ENCODE data around the gene ANXA11.

ANXA11 gene

DNA sequence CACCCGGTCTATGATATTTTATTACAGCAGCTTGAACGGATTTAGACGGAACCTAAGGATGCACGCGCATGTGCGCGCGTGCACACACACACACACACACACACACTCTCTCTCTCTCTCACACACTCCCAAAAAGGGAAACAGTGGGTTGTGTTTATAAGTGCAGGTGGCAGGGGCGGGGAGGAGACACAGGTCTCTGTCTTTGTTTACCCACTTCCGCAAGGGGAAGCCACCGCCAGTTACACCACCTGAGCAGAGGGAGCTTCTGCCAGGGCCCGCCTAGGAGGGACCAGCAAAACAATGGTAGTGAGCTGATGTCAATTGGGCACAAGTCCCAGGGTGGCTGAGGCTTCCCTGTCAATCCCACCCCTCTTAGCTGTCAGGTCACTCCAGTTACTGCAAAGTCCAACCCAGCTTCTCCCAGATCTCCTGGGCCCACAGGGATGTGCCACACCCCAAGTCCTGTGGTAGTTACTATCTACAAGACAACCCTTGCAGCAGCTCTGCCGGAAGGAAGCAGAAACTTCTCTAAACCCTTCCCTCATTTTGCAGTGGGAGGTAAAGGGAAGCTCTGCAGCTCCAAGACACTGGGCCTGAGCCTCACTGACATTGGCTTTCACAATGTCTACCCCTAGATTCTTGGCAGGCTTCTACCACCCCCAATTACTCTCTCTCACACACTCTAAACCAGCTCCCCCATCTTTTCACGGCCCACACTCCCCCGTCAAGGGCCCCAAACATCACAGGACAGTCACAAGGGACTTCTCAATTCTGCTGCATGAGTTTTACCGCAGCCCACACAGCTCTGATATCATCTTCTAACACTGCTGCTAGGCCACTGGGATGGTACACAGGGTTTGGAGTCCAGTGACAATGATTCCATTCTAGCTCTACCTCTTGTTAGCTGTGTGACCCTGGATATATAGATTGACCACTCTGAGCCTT lies 17.6 kb downstream of the ANXA11 start:
- peak; percentile 29 for DNase-seq

DNA sequence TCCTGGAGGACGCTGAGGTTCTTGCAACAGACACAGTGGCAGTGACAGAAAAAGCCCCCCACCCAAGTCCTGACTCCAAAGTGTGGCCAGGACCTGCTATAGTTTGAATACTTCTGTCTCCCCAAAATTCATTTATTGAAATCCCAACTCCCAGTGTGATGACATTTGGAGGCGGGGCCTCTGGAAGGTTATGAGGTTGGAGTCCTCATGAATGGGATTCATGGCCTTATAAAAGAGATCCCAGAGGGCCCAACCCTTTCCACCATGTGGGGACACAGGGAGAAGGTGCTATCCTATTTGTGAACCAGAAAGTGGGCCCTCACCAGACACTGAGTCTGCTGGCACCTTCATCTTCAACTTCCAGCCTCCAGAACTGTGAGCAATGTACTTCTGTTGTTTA lies 18.3 kb downstream of the ANXA11 start:
- DNase-seq: no peak

DNA sequence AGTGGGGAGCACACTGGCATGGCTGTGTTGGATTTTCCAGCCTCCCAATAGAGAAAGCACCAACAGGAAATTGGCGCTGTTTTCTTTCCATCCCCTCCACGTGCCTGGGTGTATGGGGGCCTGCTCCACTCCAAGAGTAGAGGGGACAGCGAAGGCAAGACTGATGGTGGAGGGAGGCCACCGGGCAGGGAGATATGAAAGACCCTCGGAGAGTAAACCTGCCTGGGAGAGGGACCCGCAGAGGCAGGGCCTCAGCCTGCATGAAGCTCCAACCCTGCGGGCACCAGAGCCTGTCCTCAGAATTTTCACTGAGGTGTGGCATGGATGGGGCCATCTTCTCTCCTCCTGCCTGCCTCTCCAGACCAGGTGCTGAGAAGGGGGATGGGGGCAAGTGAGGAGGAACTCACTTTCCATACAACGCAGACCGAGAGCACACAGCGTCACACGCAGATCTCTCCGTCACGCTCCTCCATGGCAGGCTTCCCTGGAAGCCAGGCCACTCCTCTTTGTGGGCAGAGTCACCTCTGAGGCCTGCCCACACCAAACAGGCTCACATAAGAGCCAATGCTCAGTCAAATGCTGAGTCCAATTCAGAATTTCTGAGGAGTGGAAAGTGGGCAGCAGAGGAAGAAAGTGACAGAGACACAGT lies 18.8 kb downstream of the ANXA11 start:
- no peak for DNase-seq

DNA sequence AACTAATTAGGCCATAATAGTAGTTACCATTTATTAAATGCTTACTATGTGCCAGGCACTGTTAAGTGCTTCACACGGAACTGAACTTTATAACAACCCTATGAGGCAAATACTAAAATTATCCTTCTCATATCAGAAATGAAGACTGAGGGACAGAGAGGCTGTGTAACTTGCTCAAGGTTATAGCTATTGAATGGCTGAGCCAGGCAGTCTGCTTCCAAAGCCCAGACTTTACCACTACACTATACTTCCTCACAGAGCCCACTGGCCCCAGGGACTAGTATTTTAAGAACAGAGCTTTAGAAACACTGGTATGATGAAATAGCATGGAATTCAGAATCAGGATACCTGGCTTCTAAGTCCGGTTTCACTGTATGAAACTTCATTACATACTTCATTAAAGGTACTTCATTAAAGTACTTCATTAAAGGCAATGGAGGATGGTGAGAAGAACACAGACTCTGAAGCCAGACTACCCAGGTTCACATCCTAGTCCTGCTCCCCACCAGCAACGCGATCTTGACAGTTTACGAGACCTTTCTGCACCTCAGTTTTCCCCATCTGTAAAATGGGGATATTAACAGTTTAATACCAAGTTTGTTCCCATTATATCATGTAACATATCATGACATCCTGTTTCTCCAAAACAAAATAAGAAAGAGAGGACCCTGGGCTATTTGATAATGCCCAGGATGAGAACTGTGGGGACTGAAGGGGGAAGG lies 19.6 kb downstream of the ANXA11 start:
- no peak for DNase-seq

DNA sequence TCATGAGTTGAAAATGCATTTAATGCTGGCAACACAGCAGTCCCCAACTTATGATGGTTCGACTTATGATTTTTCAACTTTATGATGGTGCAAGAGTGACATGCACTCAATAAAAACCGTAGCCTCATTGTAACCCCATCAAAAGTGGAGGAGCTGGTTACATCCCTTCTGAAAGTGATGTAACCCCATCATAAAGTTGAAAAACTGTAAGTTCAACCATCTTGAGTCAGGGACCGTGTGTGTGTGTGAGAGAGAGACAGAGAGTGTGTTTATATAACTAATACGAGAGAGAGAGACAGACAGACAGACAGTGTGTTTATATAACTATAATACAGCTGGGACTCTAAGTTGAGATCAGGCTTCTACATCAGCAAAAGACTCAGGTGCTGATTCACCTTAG lies 21.0 kb downstream of the ANXA11 start:
- DNase-seq: no peak

DNA sequence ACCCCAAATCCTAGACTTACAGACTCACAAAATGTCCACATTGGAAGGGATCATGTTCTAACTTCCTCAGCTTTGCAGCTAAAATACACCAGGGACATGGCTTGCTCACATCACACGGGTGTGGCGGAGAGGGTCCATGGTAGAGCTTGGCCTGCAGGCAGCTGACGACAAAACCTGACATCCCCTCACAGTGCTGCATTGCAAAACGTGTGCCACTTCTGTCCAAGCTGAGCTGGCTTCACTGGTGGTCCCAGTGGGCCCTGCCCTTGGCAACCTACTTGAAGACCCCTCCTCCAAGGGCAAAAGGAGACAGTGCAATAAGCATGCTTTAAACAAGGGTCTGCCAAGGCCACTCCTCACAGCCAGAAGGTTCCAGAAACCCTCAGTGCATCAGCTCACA lies 21.9 kb downstream of the ANXA11 start:
- DNase-seq: no peak

DNA sequence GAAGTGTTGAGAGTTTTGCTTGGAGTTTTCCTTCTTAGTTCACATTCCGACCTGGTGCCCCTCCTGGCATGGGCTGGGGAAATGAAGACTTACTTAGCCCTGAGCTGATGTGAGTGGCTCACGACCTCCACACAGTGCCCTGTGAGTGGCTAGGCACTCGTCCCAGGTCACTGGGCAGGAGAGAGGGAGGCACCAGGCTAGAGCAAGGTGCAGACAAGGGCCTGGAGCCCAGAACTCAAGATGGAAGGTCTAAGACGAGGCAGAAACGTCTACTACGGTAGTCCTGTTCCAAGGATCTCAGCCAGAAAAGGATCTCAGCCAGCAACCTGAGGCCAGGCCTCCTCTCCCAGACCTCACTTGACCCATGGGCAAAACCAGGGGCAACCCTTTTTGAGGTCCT lies 22.4 kb downstream of the ANXA11 start:
- DNase-seq: no peak

DNA sequence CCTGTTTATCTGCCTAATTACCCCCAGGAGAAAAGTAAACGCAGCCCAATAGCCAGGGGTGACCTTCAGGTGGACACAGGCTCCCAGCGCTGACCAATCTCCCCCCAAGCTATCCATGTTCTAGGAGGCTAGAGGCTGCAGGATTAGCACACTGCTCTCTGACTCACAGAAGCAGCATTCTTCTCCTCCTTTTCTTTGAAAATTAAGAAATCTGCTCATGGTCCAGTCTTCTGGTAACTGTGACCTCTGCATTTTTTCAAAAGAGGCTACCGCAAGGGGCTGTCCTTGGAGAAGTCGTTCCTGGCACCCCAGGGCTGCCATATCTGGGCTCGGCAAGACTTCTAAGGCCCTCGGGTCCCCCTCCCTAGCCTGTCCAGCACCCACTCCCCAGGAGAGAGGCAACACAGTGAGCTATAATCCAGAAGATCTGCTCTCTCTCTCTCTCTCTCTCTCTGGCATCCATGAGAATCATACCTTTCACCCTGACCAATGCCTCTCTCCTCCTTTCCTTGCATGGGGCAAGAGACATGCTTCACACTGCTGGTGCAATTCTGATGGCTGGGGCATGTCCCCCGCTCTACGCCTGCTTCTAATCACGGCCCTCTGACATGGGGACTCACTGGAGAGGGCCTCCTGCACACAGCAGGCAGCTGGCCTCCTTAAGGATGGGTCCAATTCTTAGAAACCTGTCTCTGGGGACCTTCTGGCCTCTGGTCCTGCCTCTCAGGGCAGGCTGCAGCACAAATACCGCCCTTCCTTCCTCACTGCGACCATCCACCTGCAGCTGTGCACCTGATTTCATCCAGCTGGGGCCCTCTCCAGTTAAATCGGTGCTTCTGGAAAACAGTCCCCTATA lies 27.3 kb downstream of the ANXA11 start:
- DNase-seq: no peak

DNA sequence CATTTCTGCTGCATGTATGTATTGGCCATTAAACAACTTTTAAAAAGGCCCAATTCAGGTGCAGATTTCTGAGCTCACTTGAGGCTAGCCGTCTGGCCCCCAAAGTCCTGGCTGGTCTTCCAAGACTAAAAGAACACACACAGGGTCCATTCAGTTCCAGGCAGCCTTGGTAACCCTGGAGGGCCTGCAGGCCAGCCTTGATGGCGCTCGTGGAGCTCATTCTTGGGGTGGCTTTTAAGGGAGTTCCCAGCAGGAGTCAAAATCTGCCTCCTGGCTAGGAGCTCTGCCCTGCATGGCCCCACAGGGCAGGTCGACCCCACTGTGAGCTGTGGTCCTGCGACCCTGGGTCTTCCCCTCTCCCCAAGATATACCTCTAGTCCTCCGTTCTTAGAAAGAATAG lies 28.8 kb downstream of the ANXA11 start:
- no peak for DNase-seq

DNA sequence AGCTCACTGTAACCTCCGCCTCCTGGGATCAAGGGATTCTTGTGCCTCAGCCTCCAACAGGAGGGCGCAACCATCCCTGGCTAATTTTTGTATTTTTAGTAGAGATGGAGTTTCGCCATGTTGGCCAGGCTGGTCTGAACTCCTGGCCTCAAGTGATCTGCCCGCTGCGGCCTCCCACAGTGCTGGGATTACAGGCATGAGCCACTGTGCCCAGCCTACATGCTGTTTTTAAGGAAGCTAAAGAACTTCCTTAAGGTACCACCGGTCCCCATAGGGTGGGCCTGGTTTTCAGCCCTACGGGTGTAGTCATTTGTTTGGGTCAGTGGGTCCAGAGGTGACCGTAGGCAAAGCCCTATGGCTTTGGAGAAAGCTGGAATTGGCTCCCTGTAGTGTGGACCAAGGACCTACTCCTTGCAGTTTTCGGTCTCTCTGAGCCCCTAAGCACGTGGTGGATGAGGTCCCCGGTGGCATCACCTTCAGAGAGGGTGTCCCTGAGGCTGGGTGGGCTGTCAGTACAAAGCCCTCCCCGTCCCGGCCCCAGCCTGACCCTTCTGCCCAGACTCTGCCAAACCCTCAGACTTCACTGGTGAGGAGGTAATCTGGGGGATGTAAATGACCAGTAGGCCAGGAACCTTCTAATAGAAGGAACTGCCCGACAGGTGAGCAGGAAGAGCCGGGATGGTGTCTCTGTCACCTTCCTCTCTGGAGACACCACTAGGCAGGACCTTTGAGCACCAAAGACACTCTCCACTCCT lies 30.5 kb downstream of the ANXA11 start:
- DNase-seq: no peak

DNA sequence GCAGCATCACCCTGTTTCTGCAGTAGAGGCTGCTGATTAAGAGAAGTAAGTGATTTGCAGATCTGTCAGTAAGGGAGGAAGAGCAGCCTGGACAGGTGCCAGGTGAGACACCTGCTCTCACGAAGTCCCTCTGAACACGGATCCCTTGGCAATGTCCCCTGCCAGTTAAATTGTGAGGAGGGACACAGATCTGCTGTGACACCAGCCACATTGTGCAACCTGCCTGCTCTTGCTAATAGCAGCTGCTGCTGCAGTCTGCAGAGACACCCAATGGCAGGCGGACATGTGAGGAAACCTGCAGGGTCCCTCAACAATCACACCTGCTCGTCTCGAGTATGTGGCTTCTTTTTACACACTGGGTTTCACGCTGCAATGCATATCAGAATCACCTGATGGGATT lies 31.9 kb downstream of the ANXA11 start:
- no peak for DNase-seq

DNA sequence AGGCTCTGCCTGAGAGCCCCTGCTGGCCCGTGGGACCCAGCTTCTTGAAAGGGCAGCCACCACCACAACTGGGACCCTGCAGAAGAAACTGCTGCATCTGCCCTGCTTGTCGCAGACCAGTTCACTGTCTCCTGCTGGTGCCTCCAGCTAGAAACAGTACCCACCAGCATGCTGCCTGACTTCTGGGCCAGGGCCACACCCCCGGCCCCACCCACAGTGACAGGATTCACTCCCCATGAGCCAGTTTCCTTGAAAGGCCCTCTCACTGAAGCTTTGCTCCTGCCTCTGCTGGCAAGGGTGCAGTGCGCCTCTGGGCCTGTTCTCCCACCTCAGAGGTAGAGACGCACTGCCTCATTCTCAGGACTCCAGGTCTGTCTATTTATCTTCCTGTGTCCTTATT lies 32.4 kb downstream of the ANXA11 start:
- no peak for DNase-seq

DNA sequence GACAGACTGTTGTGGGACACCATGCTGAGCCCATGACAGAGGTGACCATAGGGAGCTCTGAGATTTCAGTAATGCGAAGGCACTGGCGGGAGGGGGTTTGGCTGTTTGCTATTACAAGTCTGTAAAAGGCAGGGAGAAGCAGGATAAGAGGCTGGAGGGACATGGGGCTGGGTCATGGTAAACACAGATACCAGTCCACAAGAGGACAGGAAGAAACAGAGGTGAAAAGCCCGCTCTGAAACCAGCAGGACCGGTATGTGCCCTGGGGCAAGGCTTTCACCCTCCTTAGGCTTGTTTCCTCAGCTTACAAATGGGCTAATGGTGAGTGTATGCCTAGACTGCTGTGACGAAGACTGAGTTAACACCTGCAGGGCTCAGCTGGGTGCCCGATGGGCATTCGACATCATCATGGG lies 34.1 kb downstream of the ANXA11 start:
- no peak for DNase-seq

DNA sequence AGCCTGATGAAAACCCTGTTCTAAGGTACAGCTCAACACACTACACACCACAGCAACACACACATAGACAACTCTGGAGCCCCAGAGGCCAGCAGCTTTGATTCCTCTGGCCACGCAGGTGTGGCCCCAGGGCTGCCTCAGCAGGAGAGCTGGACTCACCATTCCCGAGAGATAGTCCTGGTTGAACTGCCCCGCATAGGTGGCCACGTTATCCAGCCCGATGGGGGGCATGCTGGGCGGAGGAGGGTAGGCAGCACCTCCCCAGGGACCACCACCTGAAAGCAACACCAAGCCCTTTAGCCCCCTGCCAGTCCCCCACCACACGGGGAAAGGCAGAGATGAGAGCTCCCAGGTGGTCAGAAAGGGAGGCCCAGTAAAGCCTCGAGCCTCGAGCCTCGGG lies 34.7 kb downstream of the ANXA11 start:
- no peak for DNase-seq

DNA sequence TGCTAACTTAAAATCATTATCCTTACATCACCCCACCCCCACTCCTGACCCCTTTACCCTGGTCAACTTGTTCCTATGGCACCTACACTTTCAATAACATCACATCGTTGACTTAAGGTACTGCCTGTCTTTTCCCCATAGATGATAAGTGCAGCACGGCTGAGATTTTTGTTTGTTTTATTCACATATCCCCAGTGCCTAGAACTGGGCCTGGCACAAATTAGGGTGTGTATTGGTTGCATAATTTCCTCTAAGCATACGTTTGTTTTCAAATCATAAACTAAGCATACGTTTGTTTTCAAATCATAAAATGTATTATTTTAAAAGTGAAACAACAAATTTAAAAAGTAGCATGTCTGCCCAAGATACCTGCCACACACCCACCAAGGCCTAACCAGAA lies 35.3 kb downstream of the ANXA11 start:
- DNase-seq: no peak

DNA sequence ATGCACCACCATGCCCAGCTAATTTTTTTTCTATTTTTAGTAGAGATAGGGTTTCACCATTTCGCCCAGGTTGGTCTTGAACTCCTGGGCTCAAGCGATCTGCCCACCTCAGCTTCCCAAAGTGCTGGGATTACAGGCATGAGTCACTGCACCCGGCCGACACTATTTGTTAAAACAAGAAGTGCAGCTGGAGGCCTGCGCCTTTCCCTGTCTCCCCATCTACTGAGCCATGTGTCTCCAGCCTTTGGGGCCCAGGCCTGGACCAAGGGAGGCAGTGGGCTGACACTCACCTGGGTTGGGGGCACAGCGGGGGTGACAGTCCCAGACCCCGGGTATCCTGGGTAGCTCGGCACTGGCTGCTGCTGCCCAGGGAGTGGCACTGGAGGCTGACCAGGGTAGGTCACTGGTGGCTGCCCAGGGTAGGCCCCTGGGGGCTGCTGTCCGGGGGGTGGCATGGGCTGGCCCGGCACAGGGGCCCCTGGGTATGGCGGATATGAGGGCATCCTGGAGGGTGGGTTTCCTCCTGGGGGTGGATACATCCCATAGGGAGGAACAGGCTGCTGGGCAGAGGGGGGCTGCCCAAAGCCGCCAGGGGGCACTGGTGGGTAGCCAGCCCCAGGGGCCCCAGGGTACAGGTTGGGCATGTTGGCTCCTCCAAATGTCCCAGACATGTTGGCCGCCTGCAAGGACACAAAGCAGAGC lies 36.5 kb downstream of the ANXA11 start:
- no peak for DNase-seq

DNA sequence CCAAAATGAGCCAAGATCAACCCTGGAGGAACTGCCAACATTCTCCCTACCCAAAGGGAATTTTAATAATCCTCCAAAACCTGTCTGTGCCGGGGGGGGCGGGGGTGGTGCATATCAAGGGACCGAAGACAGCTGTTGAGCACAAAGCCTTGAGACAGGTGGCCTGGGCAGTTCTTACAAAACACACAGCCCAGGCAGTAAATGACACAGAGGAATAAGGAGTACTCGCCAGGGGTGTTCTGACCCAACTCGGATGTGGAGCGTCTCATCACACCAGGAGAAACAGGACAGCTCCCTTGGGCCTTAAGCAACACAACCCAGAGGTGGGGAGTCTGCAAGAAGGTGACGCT lies 37.2 kb downstream of the ANXA11 start:
- no peak for DNase-seq

DNA sequence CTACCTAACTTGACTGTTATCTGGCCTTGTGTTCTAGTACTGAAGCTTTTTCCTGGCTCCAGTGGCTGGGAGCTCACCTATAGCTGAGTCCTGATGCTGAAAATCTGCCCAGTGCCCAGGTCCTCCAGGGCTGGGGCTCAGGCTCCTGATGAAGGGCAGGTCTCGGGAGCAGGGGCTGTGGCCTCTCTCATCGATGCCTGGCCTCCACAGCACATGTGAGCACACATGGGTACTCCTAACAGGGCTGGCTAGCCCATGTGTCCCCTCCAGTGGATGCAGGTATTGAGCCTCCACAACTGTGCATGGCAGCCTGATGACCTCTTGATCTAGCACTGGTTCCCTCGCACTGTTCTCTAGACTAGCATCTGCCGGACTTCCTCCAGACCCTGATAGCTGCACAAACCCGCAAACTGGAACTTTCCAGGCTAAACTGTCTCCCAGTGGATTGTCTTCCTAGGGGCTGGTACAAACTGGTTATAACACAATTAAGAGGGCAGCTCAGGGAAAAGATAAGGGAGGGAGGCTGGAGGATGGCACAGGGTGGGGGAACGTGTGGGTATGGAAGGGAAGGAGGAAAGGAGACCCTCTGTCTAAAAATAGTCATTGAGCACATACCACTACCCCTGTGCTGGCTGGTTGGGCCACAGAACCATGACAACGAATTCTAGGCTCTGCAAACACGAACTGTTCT lies 37.7 kb downstream of the ANXA11 start:
- no peak for DNase-seq

DNA sequence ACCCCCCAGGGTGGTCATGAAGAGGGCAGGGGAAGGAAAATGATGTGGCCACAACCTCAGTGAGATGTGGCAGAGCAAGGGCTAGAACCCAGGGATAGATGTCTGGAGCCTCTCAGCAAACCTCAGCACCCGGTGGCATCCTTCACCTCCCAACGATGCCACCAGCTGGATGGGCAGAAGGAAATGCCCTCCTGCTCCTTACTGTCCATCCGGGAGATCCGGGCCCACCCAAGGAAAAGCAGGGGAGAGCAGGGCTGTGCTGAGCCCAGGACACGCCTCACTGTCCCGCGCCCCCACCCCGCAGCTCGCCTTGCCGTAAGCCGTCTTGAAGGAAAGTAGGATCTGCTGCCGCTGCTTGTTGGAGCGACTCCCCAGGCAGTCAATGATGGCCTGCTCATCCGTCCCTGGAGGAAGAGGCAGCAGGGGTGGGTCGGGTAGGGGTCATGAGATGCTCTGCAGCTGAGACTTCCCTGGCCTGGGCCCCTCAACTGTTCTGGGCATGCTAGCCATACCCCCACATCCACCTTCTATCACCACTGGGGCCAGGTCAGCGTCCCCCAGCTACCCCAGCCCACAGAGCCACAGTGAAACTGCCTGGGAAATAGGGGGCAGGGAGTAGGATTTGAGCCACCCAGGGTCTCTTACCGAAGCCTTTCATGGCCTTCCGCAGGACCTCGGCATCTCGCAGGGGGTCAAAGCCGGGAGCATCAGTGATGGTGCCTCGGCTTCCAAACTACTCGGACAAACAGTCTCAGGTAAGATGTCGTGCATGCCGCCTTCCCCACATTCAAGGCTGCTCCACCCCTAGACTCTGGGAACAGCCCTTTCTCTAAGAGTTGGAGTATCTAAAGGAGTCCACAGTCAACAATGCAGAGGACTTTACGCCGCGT lies 38.5 kb downstream of the ANXA11 start:
- no peak for DNase-seq

DNA sequence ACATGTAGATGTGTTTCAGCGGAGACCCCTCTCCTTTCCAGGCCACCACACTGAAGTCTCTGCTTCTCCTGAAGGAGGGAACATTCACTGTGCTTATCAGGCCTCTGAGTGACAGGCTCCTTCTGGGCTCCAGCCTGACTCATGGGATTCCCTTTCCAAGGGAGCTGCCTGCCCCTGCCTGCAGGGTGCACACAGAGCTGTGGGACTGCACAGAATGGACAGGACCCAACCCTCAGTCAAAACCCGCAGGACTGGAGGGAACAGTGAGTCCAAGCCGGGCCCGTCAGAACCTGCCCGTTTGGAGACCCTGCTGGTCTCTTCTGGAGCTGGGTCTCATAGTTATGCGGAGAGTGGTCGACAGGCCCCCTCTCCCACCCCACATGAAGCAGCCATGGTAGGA lies 40.2 kb downstream of the ANXA11 start:
- no peak for DNase-seq

Data from SIG-M5 (cell line).